CD4-positive, alpha-beta T cell (primary cell): ENCODE measurements around the gene ONECUT1. TPM values are rescaled to one million over a fixed set of nuclear protein-coding genes. Genes with fewer than 3 reads are reported as not detected.

Experiments used
- ATAC-seq: fragments of 200-7000 bp; cut with Tn5 transposase; one replicate; pipeline ENCODE4 v1.10.0; 2022; ENCODE audit warnings: mild to moderate bottlenecking; ENCODE audit not compliant: poor library complexity
- CTCF ChIA-PET: fragments of 350-600 bp; sonication (Branson Sonifier 250); formaldehyde crosslinking; loops from one replicate; lab custom pipeline; 2021; ENCODE audit warnings: antibody characterized with exemption, inconsistent platforms; lab: Charles Lee
- POLR2A ChIA-PET: fragments of 350-600 bp; sonication (Branson Sonifier 250); formaldehyde crosslinking; loops from one replicate; lab custom pipeline; 2021; ENCODE audit warnings: antibody characterized with exemption, inconsistent platforms; lab: Charles Lee
- DNase-seq, 14 experiments: peaks; one replicate each; pipeline ENCODE4 v3.0.0-alpha.2; 2013 to 2020; ENCODE audit warnings: mixed read lengths in 2 of 14
- H3K27ac ChIP-seq, 2 donors: one replicate each; pipeline versions ENCODE4 v1.5.1 to v1.7.0; 2013; ENCODE audit warnings: low read length in 2 of 2, low read depth in 1 of 2, mild to moderate bottlenecking in 1 of 2
- H3K27me3 ChIP-seq, 2 experiments: 1 replicate in 1 of 2; 2 replicates in 1 of 2; pipeline versions ENCODE4 v1.6.1 to v1.7.0; 2013; ENCODE audit warnings: low read length in 2 of 2, control low read depth in 1 of 2, mild to moderate bottlenecking in 1 of 2, moderate library complexity in 1 of 2; ENCODE audit not compliant: insufficient read depth in 2 of 2, control insufficient read depth in 1 of 2
- H3K36me3 ChIP-seq: one replicate; pipeline ENCODE4 v1.6.1; 2013; ENCODE audit warnings: low read length, control low read depth; ENCODE audit not compliant: insufficient read depth
- H3K4me1 ChIP-seq: one replicate; pipeline ENCODE4 v1.6.1; 2013; ENCODE audit warnings: low read length, control low read depth; ENCODE audit not compliant: insufficient read depth
- H3K4me3 ChIP-seq: one replicate; pipeline ENCODE4 v1.5.1; 2013; ENCODE audit warnings: mild to moderate bottlenecking, low read length, moderate library complexity
- H3K9me3 ChIP-seq, 2 experiments: 1 replicate in 1 of 2; 2 replicates in 1 of 2; pipeline versions ENCODE4 v1.6.1 to v1.7.0; 2013; ENCODE audit warnings: low read length in 2 of 2, mild to moderate bottlenecking in 2 of 2, control low read depth in 1 of 2, moderate library complexity in 1 of 2; ENCODE audit not compliant: control insufficient read depth in 1 of 2, insufficient read depth in 1 of 2
- H3K27ac Mint-ChIP-seq: one replicate; pipeline ENCODE4 v1.8.0; 2020; ENCODE audit warnings: mixed read lengths
- H3K27me3 Mint-ChIP-seq: one replicate; pipeline ENCODE4 v1.8.0; 2021; ENCODE audit warnings: mixed read lengths
- H3K36me3 Mint-ChIP-seq: one replicate; pipeline ENCODE4 v1.8.0; 2021; ENCODE audit warnings: low read depth, mixed read lengths
- H3K4me1 Mint-ChIP-seq: one replicate; pipeline ENCODE4 v1.8.0; 2021; ENCODE audit warnings: low read depth, mixed read lengths
- H3K4me3 Mint-ChIP-seq: one replicate; pipeline ENCODE4 v1.8.0; 2020; ENCODE audit warnings: mild to moderate bottlenecking, mixed read lengths
- H3K9me3 Mint-ChIP-seq: one replicate; pipeline ENCODE4 v1.8.0; 2020; ENCODE audit warnings: mixed read lengths
- CTCF ChIP-seq: fragments of 200-600 bp; IDR thresholded peaks from one replicate; pipeline ENCODE4 v1.8.0; 2022; ENCODE audit warnings: antibody characterized with exemption, mild to moderate bottlenecking
- intact Hi-C, 2 experiments: fragments of 100-400 bp; cut with DNase I in 1 of 2; cut with micrococcal nuclease in 1 of 2; formaldehyde crosslinking; loops; one replicate each; pipeline versions ENCODE4 v1.15.1 to v1.9.0; 2023 to 2025; cut with DNase I, micrococcal nuclease
- total RNA-seq, 174 experiments: library from RNA in 2 of 174; stranded (reverse) in 2 of 174; gene quantifications; one replicate each; pipeline ENCODE4 v1.2.3 and lab custom pipeline; 2021 to 2026

Gene ONECUT1
- total RNA-seq, 2 experiments from 2014 or later, result not detected

GRCh38 chr15:52727815-52728214 is 62.3 kb downstream of the ONECUT1 start:
- Mint-ChIP-seq H3K36me3 (no peaks in the 10 kb centered on the region), H3K27me3 (no peaks in the 10 kb centered on the region), H3K4me3 (no peak overlapping the region), H3K9me3 (no peaks in the 10 kb centered on the region), H3K4me1 (peaks cover 9% of the 10 kb centered on the region), H3K27ac (no peak overlapping the region)
- TF ChIP-seq CTCF, result no peak
- ChIA-PET CTCF (no interaction called here), POLR2A (no interaction called here)
- intact Hi-C loops, result loop anchor here in 1 of 2 experiments (2.0 kb wide), 1 partner anchor 39 kb away; no protein-coding TSS in a partner anchor
- H3K4me1 ChIP-seq, result peaks cover 16% of the 10 kb centered on the region
- no peak overlapping the region for H3K4me3 ChIP-seq
- no peaks in the 10 kb centered on the region for H3K9me3 ChIP-seq
- H3K36me3 ChIP-seq, result no peaks in the 10 kb centered on the region
- H3K27me3 ChIP-seq, result no peaks in the 10 kb centered on the region
- DNase-seq (no peak), ATAC-seq (no peak)
- no peak overlapping the region for H3K27ac ChIP-seq

DNA sequence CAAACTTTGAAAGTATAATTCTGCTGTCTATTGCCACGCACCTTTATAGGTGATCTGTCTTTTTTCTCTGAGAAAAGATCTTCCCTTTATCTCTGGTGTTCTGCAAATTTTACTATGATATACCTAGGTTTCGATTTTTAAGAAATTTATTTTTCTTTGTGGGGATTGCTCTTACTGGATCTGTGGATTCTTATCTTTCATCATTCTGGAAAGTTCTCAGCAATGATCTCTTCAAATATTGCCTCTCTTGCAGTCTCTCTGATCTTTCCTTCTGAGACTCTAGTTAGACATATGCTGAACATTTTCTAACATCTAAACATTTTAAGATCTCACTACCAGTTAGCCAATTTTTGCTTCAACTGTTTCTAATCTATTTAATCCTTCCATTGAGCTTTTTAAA is 63.9 kb downstream of the ONECUT1 start:
- CTCF ChIA-PET, result no interaction called here

GRCh38 chr15:52718551-52718950 is 71.6 kb downstream of the ONECUT1 start:
- Histone ChIP-seq H3K4me1 (no peaks in the 10 kb centered on the region), H3K27ac (no peak overlapping the region), H3K36me3 (no peaks in the 10 kb centered on the region), H3K9me3 (no peaks in the 10 kb centered on the region), H3K4me3 (no peak overlapping the region), H3K27me3 (no peaks in the 10 kb centered on the region)
- Mint-ChIP-seq H3K4me1 (no peaks in the 10 kb centered on the region), H3K27ac (no peak overlapping the region), H3K9me3 (no peaks in the 10 kb centered on the region), H3K36me3 (no peaks in the 10 kb centered on the region), H3K4me3 (no peak overlapping the region), H3K27me3 (no peaks in the 10 kb centered on the region)
- ATAC-seq (no peak), DNase-seq (no peak)
- POLR2A ChIA-PET, result no interaction called here
- no peak for TF ChIP-seq CTCF
- intact Hi-C loops, result no loop called here
- CTCF ChIA-PET, result interaction anchor here (0.5 to 1.5 kb wide), 2 partner anchors 17 to 57 kb away, joined by 3 read pairs; no protein-coding TSS in a partner anchor

More for the DNA sequence above, 63.9 kb downstream of the ONECUT1 start:
- H3K27me3 ChIP-seq, result no peaks in the 10 kb centered on the region
- Mint-ChIP-seq H3K4me3 (no peak overlapping the region), H3K27me3 (no peaks in the 10 kb centered on the region), H3K4me1 (peaks cover 9% of the 10 kb centered on the region), H3K27ac (no peak overlapping the region), H3K9me3 (no peaks in the 10 kb centered on the region), H3K36me3 (no peaks in the 10 kb centered on the region)
- DNase-seq (no peak), ATAC-seq (no peak)
- H3K4me1 ChIP-seq, result peaks cover 16% of the 10 kb centered on the region
- H3K27ac ChIP-seq, result no peak overlapping the region
- H3K36me3 ChIP-seq, result no peaks in the 10 kb centered on the region
- POLR2A ChIA-PET, result no interaction called here
- intact Hi-C loops, result loop anchor here in 1 of 2 experiments (2.0 kb wide), 1 partner anchor 37 kb away; no protein-coding TSS in a partner anchor
- no peak for TF ChIP-seq CTCF
- H3K4me3 ChIP-seq, result no peak overlapping the region
- H3K9me3 ChIP-seq, result no peaks in the 10 kb centered on the region
